HG03103 (cell line): ENCODE data around the gene DDR1.
"Not testable (repeated sequence)": the region's sequence is repeated elsewhere in the genome, so short reads cannot be mapped to it uniquely, and the experiment has no call there.

Experiments
- ATAC-seq: cut with Tn5 transposase; IDR thresholded peaks from one replicate; pipeline ENCODE4 v1.9.1; 2021; ENCODE audit warnings: low read depth; ENCODE audit not compliant: unreplicated experiment

Gene DDR1

DNA sequence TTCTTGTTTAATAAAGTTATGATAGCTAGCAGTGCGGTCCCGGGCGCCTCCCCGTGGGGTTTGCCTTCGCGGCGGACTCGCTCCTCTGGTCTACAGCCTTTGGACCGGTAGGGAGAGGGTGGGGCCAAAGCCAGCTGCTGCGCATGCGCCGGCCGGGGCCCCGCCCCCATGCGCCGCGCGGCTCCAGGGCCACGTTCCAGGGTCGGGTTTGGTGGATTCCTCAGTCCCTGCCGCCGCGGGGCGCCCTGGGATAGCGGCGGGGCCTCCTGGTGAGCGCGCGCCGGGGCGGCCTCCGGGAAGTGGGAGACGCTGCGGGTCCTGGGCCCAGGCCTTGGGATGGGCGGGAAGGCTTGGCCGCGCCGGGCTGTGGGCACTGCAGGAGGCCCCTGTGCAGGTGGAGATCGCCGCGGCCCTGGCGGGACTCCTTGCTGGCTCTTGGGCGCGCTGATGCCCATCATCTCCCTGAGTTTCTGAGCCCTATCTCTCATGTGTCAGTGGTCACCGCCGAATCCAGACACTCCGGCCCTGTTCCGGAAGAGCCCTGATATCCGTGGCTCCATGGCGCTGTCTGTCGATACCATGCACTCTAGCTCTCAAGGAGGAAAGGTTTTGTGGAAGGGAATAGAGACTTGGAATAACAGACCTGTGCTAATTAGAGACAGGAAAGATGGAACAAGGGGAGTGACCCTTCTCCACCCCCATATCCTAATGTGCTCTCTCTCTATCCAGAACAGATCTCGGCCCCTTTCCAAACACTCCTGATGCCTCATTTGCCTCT, 29.9 kb downstream of the DDR1 start, which contains the start of gene VARS2:
VARS2 (plus strand) TSS at position 163 of the 778 bp plus-strand sequence; CDS start at position 762, 599 bp downstream.
- ATAC-seq: peak; percentile 82

DNA sequence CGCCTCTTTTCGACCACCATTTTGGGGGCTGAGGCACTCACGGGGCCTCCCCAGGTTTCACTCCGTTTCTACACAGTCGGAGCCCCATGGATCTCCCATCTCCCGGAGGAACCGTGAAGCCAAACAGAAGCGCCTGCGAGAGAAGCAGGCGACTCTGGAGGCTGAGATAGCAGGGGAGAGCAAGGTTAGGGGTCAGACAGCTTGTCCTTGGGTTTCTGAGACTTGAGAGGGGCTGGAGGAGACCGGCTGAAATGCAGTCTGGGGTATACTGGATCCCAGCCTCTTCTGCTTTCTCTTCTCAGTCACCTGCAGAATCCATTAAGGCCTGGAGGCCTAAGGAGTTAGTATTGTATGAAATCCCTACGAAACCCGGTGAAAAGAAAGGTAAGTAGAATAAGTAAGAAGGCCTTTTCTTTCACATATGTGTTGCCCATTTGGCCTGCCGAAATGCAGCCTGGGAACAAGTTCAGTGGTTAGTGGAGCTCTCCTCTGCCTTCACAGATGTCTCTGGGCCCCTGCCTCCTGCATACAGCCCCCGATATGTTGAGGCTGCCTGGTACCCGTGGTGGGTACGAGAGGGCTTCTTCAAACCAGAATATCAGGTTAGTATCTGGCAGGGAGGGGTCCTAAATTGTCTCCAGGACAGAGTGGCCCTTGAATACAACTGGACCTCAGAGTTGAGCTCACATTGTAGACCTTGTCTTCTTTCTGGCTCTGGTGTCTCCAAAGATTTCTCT, 30.7 kb downstream of the DDR1 start:
- no peak for ATAC-seq

DNA sequence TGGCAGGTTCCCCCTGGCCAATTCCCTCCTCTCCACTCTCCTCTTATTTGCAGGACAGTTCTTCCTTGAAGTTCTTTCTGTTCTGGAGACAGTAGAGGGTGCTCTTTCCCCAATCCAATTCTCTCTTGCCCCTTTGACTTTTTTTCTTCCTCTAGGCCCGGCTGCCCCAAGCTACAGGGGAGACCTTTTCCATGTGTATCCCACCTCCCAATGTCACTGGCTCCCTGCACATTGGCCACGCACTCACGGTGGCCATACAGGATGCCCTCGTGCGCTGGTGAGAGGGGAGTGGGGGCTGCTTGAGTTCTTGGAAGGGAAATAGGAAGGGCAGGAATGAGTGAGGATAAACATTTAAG, 31.2 kb downstream of the DDR1 start:
- ATAC-seq: no peak

DNA sequence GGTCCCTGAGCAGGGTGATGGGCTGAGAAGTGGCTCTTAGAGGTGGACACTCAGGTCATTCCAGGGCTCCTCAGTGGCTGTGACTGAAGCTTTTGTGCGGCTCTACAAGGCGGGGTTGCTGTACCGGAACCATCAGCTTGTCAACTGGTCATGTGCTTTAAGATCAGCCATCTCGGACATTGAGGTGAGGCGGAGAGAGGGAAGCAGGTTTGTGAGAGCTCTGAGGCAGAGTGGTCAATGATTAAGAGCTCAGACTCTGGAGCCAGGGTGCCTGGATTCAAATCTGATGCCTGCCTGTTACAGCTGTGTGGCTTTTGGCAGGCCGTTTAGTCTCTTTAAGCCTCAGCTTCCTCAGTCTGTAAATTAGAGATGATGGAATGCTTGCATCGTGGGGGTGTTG, 32.7 kb downstream of the DDR1 start:
- no peak for ATAC-seq

DNA sequence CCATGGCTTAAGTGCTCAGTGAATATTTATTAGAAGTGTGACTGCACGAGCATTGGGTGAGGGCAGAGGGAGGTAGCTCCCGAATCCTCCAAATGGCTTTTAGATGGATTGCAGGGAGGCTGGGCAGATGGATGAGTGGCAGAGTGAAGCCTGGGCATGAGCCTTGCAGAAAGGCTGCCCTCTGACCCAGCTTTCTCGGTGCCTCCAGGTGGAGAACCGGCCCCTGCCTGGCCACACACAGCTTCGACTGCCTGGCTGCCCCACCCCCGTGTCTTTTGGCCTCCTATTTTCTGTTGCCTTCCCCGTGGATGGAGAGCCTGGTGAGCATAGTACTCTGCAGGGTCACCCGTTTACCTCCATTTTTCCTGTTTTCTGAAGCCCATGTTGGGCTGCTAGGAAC, 33.2 kb downstream of the DDR1 start:
- no peak for ATAC-seq

DNA sequence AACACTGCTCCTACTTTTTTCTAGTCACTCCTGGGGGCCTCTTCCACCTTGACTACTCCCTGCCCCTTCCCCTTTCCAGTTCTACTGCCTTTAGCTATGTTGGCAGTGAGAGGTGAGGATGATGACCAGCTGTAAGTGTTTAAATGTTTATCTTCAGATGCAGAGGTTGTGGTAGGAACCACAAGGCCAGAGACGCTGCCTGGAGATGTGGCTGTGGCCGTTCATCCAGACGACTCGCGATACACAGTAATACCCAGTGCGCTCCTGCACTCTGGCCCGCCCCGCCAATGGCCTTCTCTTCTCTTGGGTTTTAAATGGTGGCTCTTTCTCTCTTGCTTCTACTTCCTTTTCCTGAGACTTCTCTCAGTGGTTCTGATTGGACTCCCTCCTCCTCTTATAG, 34.4 kb downstream of the DDR1 start:
- no peak for ATAC-seq

DNA sequence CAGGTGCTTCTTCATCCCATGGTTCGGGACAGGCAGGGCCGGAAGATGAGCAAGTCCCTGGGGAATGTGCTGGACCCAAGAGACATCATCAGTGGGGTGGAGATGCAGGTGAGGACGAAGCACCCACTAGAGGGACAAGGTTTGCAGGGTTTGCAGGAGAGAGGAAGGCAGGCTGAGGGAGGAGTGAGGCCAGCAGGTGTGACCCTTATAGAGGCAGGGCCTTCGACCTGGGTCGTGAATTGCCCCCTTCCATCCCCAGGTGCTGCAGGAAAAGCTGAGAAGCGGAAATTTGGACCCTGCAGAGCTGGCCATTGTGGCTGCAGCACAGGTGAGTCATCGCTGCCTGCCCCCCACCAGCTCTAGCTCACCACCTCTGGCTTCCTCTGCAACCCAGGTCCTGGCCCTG, 38.1 kb downstream of the DDR1 start:
- no peak for ATAC-seq

DNA sequence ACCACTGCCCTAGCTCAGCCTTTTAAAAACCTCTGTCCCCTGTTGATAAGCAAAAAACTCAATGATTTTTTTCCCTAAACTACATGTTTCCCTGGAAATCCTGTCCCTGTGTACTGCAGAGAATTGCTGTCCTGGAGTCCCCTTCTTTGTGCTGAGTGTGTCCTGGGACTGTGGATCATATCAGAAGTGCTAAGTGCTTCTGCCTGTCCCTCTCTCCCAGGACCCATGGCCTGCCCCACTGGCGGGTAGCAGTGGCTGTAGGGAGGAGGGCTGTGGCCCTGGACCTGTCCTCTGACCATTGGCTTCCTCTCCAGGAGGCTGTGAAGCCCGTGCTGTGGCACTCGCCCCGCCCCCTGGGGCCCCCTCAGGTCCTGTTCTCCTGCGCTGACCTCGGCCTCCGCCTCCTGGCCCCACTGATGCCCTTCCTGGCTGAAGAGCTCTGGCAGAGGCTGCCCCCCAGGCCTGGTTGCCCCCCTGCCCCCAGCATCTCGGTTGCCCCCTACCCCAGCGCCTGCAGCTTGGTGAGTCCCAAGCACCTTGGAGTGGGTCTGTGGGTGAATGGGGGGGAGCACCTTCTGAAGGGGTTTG, 39.8 kb downstream of the DDR1 start:
- ATAC-seq: not testable (repeated sequence)

DNA sequence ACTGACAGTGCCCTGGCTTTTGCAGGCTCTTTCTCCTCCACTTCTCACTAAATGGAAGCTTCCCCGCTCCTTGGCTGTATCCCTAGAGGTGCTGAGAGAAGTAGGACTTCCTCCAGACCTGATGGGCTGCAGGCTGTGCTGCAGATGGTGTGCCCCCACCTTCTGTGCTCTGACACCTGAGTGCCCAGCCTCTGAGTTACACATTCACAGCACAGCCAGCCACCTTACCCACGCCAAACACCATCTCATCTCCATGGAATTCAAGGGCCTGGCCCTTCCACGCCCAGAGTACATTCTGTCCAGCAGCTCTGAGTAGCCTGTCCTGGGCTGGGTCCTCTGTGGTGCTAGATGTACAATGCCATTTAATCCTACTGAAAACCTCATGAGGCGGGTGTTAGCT, 42.3 kb downstream of the DDR1 start:
- ATAC-seq: no peak

DNA sequence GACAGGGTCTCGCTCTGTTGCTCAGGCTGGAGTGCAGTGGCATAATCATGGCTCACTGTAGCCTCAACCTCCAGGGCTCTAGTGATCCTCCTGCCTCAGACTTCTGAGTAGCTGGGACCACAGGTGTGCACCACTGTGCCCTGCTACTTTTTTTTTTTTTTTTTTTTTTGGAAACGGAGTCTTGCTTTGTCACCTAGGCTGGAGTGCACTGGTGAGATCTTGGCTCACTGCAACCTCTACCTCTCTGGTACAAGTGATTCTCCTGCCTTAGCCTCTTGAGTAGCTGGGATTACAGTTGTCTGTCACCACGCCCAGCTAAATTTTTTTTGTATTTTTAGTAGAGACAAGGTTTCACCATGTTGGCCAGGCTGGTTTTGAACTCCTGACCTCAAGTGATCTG, 42.8 kb downstream of the DDR1 start:
- ATAC-seq: not testable (repeated sequence)

DNA sequence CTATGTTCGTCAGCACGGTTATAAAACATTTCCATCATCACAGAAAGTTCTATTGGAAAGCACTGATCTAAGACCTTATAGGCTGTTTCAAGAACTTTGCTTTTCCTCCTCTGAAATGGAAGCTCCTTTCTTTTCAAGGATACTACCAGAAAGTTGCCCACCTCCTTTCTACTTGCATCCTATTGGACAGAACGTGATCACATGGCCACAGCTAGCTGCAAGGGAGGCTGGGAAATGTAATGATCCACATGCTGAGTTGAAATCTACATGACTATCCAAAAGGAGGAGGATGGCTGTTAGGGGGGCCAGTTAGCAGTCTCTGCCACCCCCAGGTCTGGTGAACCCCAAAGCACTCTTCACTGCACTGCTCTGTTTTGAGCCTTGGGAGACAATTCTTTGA, 44.4 kb downstream of the DDR1 start:
- no peak for ATAC-seq

DNA sequence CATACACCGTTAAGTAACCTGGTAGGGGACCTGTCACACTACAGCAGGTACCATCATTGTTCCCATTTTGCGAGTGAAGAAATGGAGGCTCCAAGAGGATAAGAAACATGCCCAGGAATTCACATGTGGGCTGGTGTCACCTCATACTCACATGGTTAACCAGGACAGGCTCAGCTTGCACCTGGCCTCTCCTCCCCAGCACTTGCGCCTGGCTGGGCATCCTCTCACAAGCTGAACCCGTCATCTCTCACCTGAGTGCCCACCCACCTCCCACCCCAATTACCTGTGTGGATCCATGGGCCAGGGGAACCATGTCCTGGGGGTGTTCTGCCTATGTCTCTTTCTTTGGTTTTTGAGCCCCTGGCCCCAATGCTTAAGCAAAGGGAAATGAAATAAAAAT, 46.2 kb downstream of the DDR1 start:
- no peak for ATAC-seq

DNA sequence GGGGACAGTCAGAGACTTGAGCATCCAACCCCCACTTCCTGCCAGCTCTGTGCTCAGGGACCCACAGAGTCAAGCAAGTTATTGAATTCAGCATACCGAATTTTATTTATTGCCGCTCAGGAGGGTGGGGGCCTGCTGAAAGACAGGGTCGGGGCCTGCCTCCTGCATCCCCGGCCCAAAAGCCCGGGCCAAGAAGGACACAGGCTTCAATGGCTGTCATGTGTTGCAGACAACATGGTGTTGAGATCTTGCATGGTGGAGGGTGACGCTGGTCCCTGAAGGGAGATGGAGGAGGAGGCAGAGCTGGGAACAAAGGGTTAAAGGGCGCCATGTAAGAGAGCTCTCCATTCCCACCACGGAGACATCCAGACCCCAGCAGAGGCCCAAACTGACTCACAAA, 47.0 kb downstream of the DDR1 start:
- ATAC-seq: no peak

DNA sequence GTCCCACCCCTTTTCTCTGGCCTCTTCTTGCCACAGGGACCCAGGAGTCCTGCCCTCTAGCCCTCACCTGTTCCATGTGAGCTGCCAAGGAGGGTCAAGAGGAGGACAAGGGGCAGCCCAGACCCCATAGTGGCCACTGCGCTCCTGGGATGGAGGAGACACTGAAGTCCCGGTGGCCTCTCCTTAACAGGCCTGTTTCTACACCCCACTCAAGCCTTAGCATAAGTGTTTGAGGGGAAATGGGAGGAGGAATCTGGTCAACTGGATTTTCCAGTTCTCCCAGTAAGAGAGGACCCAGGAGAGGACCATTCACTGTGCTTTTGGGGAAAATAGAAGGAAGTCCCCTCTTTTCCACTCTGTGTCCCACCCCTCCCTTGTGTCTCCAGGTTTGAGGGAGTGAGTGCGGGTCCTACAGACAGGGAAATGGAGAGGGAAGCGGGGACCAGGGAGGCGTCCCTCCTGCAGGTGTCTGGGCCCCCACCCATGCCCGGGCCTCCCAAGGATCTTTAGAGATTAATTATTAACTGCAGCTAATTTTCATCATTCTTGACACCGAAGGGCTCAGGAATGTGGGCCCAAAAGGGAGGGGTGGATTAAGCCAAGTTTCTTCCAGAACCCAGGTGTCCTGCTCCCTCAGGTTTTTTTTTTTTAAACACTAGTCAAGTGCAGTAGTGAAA, 47.8 kb downstream of the DDR1 start, which contains the start of gene SFTA2:
SFTA2 (minus strand) TSS at position 202 of the 677 bp plus-strand sequence; CDS start at position 128, 74 bp downstream.
- no peak for ATAC-seq

DNA sequence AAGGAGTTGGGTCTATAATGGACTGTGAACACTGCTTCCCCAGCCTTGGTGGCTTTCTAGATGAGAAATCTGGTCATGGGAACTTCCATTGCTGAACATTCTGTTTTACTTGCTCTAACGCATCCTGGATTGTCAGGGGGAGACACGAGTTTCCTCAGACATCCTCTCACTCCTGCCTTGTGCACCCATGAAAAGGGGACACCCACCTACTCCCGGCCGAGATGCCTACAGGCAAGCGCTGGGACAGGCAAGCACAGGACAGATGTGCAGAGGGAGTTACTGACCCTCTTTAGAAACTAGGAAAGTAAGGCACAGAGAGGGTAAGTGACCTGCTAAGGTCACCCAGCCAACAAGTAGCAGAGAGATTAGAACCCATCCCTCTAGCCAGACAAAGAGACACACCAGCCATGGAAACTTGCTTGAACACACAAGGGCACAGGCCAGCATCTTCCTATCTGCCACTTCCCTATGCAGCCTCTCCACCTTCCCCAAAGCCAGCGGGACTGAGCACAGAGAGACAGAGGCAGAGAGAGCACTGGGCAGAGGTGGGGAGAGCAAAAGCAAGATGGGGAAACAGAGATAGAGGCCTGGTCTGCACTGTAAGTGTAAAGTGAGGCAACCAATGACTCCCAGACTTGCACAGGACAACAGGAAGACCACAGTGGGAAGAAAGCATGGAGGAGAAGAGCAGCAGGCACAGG, 48.5 kb downstream of the DDR1 start:
- no peak for ATAC-seq

DNA sequence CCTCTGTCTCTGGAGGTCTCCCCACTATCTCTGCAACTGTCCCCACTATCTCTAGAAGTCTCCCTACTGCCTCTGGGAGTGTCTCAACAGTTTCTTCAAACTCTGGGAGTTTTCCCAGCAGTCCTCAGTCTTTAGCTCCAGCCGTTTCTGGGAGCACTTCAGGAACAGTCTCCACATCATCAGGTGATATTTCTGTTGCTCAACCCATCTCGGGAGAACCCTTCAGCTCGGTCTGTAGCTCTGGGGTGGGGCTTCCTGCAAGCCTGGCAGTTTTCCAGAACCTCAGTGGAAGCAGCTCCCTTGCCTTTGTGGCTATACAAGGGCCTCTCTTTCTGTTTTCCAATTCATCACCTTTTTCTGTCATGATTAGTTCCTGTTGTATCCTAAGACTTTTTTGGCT, 50.7 kb downstream of the DDR1 start:
- no peak for ATAC-seq

DNA sequence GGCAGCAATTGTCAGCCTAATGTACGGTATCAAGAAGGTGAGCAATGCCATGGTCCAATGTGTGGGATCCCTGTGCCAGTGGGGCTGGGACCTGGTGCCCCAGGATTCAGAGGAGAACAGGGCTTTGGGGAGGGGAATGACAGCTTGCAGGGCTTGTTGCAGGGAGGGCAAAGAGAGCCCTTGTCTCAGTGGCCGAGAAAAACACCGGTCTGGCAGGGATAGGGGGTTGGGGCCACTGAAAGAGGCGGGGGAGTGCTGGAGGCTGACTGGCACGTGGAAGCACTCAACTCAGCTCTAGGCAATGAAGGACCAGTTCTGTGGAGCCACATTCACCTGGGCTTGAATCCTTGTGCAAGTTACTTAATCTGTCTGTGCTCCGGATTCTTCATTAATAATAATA, 52.9 kb downstream of the DDR1 start:
- no peak for ATAC-seq

DNA sequence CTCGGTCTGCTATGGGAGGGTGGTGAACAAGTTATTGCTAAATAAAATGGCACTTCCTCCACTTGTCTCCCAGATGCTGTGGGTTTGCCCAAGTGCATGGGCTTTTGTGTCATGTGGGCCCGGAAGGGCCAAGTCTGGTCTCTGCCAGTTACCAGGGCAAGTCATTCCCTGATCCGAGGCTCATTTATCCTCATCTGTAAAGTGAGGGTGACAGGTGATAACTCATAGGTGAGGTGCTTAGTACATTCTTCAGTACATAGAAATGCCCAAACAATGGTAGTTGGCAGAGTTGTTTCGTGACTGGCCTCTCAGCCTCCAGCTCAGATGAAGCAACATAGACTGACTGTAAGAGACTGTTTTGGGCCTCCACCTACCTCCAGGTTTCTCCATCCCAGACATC, 54.4 kb downstream of the DDR1 start:
- ATAC-seq: no peak

DNA sequence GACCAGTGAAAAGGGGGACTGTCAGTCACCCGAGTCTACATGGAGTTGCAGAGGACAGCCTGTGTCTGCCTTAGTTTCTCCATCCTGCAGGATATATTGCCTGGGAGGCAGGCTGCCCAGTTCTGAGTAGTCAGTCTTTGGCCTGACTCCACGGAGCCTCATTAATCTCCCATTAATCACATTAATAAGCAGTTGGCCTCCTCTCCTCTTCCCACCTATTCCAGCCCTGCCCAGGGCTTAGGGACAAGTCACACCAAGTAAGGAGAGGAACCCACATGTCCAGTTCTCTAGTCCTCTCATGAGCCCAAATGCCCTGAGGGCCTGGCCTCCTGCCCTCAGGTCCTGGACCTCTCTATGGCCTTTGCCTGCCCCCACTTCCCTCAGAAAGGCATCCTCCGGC, 55.2 kb downstream of the DDR1 start:
- no peak for ATAC-seq

DNA sequence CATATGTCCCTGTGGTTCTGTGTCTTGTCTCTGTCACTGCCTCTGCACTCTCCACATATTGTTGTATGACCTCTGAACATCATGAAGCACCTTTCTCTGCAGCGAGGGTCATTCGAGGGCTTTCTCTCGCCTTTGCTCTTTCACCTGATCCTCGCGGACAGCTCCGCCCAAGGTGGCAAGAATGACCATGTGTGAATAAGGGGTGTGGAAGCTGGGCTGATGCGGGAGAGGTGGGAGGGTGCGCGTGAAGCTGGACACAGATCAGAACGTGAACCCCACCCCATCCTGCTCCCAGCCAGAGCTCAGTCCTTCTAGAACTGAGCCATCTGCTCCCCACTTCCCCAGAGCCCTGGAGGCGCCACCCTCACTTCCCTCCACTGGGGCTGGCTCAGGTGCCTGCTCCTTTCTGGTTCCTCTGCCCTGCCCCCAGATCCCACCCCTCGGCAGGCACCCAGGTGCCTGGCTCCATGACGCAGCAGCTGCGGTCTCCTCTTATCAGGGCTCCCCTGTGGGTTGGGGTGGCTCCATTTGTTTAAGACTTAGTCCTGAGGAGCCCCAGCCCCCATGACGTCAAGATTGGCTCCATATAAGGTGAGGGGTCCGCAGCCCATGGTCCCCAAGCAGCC, 56.2 kb downstream of the DDR1 start, which contains the start of gene MUCL3:
MUCL3 (plus strand) TSS at position 613 of the 626 bp plus-strand sequence. CDS start 27 bp downstream, outside the sequence.
- no peak for ATAC-seq
